GM10847 (cell line): ENCODE measurements around the gene APOC3.

Source experiments
- POLR2A ChIP-seq: IDR thresholded peaks from 2 replicates; pipeline ENCODE4 v1.6.1; 2011; ENCODE audit not compliant: insufficient read length; ENCODE audit errors: extremely low read depth

APOC3 gene

GRCh38 chr11:116822575-116822974 is 7.1 kb upstream of the APOC3 start:
- TF ChIP-seq POLR2A: no peak

DNA sequence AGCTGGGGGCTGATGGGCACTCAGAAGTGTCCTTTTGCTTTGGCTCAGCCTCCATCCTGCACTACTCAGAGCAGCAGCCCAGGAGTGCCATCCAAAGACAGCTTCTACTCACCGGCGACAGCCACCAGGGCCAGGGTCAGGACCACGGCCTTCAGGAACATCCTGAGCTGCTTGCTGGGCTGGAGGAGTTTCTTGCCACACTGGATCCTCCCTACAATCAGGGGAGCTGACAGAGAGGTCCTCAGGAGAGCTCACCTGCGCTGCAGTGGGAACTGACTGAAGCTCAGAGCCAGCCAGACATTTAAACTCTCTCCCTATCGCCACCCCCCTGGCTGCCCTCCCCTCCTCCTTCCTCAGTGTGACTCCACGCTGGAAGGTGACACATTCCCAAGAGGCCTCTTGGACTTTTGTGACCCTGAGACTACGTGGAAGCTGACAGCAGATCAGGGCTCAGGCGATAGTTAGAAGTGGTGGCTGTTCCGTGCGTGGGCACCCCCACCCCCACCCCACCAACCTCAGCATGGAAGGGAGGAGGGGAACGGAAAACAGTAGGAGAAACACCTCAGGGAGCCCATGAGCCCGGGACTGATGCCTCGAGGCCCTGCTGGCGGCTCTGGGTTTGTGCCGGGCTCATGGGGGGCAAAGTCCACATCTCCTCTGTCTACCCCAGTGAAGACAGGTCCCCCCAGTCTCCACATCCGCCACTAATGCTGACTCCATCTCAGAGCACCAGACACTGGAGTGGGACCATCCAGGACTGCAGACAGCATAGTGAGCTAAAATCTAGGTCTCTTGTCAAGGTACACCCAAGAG is 6.5 kb upstream of the APOC3 start, which contains the start of gene APOA4:
Gene APOA4 (minus strand): TSS at position 274 of the 813 bp plus-strand sequence. CDS start 113 bp downstream, at position 161.
- no peak for TF ChIP-seq POLR2A

DNA sequence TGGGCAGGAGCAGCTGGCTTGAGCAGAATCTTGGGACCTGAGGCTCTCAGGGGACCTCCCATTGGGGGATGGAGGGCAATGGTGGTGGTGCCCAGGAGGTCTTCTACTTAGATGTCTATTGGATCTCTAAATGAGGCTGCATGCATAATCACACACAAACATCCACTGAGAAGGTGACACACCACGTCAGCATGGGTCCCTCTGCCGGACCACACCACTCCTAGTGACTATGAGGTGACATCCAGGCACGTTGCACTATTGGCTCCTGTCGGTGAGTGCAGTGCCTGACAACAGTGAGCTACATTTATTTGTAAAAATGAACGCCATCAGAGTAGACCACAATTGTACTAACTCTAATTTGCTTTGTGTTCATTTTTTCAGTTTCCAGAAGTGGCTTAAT is 4.3 kb upstream of the APOC3 start:
- no peak for TF ChIP-seq POLR2A

GRCh38 chr11:116825854-116826750 is 3.6 kb upstream of the APOC3 start:
- no peak for TF ChIP-seq POLR2A

- TF ChIP-seq POLR2A: no peak
Measured at GRCh38 chr11:116826751-116827431, 2.8 kb upstream of the APOC3 start.

DNA sequence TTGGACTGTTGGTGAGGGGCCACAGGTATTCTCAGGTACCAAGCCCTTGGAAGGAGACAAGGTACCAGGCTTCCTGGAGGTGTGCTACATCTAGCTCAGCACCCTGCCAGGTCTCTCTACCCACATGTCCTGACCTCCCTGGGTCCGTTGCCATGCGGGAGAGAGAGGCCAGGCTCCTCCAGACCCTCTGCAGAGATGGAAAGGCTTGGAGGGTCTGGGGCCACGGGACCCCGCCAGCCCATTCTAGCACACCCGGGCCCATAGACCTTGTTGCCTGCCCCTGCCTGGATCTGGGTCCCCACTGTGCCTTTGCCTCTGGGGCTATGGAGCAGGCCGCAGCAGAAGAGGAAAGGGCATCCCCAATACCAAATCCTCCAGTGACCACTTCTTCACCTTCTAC is 2.2 kb upstream of the APOC3 start:
- no peak for TF ChIP-seq POLR2A

- no peak for TF ChIP-seq POLR2A
Measured at GRCh38 chr11:116828632-116829524, 829 bp upstream of the APOC3 start.

- no peak for TF ChIP-seq POLR2A
Measured at GRCh38 chr11:116830184-116830912, 641 bp downstream of the APOC3 start.

DNA sequence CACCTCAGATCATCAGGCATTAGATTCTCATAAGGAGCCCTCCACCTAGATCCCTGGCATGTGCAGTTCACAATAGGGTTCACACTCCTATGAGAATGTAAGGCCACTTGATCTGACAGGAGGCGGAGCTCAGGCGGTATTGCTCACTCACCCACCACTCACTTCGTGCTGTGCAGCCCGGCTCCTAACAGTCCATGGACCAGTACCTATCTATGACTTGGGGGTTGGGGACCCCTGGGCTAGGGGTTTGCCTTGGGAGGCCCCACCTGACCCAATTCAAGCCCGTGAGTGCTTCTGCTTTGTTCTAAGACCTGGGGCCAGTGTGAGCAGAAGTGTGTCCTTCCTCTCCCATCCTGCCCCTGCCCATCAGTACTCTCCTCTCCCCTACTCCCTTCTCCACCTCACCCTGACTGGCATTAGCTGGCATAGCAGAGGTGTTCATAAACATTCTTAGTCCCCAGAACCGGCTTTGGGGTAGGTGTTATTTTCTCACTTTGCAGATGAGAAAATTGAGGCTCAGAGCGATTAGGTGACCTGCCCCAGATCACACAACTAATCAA is 2.2 kb downstream of the APOC3 start:
- TF ChIP-seq POLR2A: no peak

DNA sequence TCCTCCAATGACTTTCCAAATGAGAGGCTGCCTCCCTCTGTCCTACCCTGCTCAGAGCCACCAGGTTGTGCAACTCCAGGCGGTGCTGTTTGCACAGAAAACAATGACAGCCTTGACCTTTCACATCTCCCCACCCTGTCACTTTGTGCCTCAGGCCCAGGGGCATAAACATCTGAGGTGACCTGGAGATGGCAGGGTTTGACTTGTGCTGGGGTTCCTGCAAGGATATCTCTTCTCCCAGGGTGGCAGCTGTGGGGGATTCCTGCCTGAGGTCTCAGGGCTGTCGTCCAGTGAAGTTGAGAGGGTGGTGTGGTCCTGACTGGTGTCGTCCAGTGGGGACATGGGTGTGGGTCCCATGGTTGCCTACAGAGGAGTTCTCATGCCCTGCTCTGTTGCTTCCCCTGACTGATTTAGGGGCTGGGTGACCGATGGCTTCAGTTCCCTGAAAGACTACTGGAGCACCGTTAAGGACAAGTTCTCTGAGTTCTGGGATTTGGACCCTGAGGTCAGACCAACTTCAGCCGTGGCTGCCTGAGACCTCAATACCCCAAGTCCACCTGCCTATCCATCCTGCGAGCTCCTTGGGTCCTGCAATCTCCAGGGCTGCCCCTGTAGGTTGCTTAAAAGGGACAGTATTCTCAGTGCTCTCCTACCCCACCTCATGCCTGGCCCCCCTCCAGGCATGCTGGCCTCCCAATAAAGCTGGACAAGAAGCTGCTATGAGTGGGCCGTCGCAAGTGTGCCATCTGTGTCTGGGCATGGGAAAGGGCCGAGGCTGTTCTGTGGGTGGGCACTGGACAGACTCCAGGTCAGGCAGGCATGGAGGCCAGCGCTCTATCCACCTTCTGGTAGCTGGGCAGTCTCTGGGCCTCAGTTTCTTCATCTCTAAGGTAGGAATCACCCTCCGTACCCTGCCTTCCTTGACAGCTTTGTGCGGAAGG is 2.9 kb downstream of the APOC3 start:
- TF ChIP-seq POLR2A: no peak

GRCh38 chr11:116833491-116833815 is 3.7 kb downstream of the APOC3 start:
- TF ChIP-seq POLR2A: no peak

GRCh38 chr11:116833816-116834534 is 4.3 kb downstream of the APOC3 start:
- TF ChIP-seq POLR2A: no peak
